HepG2 (cell line): ENCODE data around the gene EIF3L. TPM values are rescaled to one million over a fixed set of nuclear protein-coding genes. Genes with fewer than 3 reads are reported as not detected.

Experiments used
- ATAC-seq: fragments of 200-7000 bp; cut with Tn5 transposase; 3 replicates; pipeline ENCODE4 v1.9.1; 2020; ENCODE audit warnings: mild to moderate bottlenecking, moderate library complexity
- BruUV-seq: library from RNA; stranded (reverse); fragments of 400-500 nt; replicated peaks from 2 replicates; lab custom pipeline; 2021; lab: Mats Ljungman, UMichigan
- CTCF ChIA-PET: fragments of 300-600 bp; formaldehyde crosslinking; extraction: SDS; loops from one replicate; lab custom pipeline; 2021; ENCODE audit warnings: low total read pairs, inconsistent platforms, low intra/inter-chr PET ratio; lab: Yijun Ruan, JAX
- POLR2A ChIA-PET: fragments of 350-600 bp; sonication (Branson Sonifier 250); formaldehyde crosslinking; loops from one replicate; lab custom pipeline; 2020; ENCODE audit warnings: antibody characterized with exemption, inconsistent platforms; lab: Yijun Ruan, JAX
- DNase-seq: peaks from one replicate; pipeline ENCODE4 v3.0.0-alpha.2; 2015; ENCODE audit warnings: low spot score
- FAIRE-seq: peaks from 3 replicates; lab custom pipeline; 2011; peaks lifted over from hg19 to GRCh38; lab: Jason Lieb, UNC
- H2AFZ ChIP-seq: one replicate; pipeline ENCODE4 v1.6.1; 2011; ENCODE audit warnings: low read length, inconsistent platforms
- H3K27ac ChIP-seq: fragments of 300-600 bp; 3 replicates; pipeline ENCODE4 v1.8.0; 2011; ENCODE audit warnings: mixed run types, mild to moderate bottlenecking, mixed read lengths, low read length, inconsistent platforms; ENCODE audit not compliant: insufficient read depth; ENCODE audit errors: extremely low read length
- H3K27me3 ChIP-seq, 2 experiments: fragments of 200-600 bp in 1 of 2; 2 replicates in 1 of 2; 3 replicates in 1 of 2; pipeline versions ENCODE4 v1.6.0 to v1.8.0; 2011; ENCODE audit warnings: low read length in 2 of 2, mild to moderate bottlenecking in 2 of 2, moderate library complexity in 2 of 2, inconsistent platforms in 1 of 2; ENCODE audit not compliant: insufficient read depth in 2 of 2, control insufficient read depth in 1 of 2
- H3K36me3 ChIP-seq, 2 experiments: fragments of 200-600 bp in 1 of 2; replicated peaks in 1 of 2; 2 replicates in 1 of 2; 3 replicates in 1 of 2; pipeline versions ENCODE4 v1.5.1 to v1.8.0; 2011; ENCODE audit warnings: low read length in 2 of 2, inconsistent platforms in 1 of 2; ENCODE audit not compliant: insufficient read depth in 2 of 2, control insufficient read depth in 1 of 2
- H3K4me1 ChIP-seq: 2 replicates; pipeline ENCODE4 v1.5.1; 2012; ENCODE audit warnings: low read length, inconsistent platforms; ENCODE audit not compliant: insufficient read depth
- H3K4me2 ChIP-seq: 2 replicates; pipeline ENCODE4 v1.6.0; 2011; ENCODE audit warnings: low read depth, low read length, inconsistent platforms
- H3K4me3 ChIP-seq, 3 experiments: fragments of 200-600 bp in 1 of 3; sonication (generic), shearing (Covaris generic) in 1 of 3; replicated peaks in 1 of 3; 2 replicates each; pipeline ENCODE4 v1.5.1; 2011 to 2016; ENCODE audit warnings: low read length in 3 of 3, inconsistent platforms in 2 of 3, low read depth in 2 of 3, mild to moderate bottlenecking in 2 of 3, control low read depth in 1 of 3, mixed read lengths in 1 of 3; ENCODE audit not compliant: insufficient read depth in 1 of 3
- H3K79me2 ChIP-seq: one replicate; pipeline ENCODE4 v1.6.1; 2011; ENCODE audit warnings: low read length, inconsistent platforms; ENCODE audit not compliant: insufficient read depth
- H3K9ac ChIP-seq: 2 replicates; pipeline ENCODE4 v1.6.0; 2011; ENCODE audit warnings: mild to moderate bottlenecking, low read depth, low read length, inconsistent platforms; ENCODE audit not compliant: insufficient read depth
- H3K9me3 ChIP-seq: 2 replicates; pipeline ENCODE4 v1.5.1; 2012; ENCODE audit warnings: mild to moderate bottlenecking, low read length
- H4K20me1 ChIP-seq: 2 replicates; pipeline ENCODE4 v1.6.0; 2011; ENCODE audit warnings: inconsistent platforms, mild to moderate bottlenecking, low read length, moderate library complexity; ENCODE audit not compliant: insufficient read depth
- AGO2 ChIP-seq: fragments of 200-400 bp; formaldehyde crosslinking; optimal IDR thresholded peaks from 2 replicates; pipeline ENCODE3; 2017; ENCODE audit warnings: mild to moderate bottlenecking, low read depth, low read length, moderate library complexity
- CBX5 ChIP-seq: sonication (generic); formaldehyde crosslinking; IDR thresholded peaks from 2 replicates; pipeline ENCODE4 v1.4.0; 2020; ENCODE audit warnings: missing genetic modification reagents, borderline replicate concordance
- NBN ChIP-seq: fragments of 450-650 bp; conservative IDR thresholded peaks from 2 replicates; pipeline ENCODE4 v1.6.1; 2017
- RBFOX2 ChIP-seq: fragments of 200-400 bp; formaldehyde crosslinking; IDR thresholded peaks from 2 replicates; pipeline ENCODE4 v1.6.1; 2017; ENCODE audit warnings: low read depth, mild to moderate bottlenecking, low read length
- WGBS: methylation state at CpG from one replicate; pipeline ENCODE4 v1.1.6; 2017; ENCODE audit warnings: low lambda C conversion rate; 5-methylcytosine and 5-hydroxymethylcytosine counted together
- in situ Hi-C: cut with HindIII; loops from 2 replicates; pipeline ENCODE4 v1.10.0; 2017; ENCODE audit warnings: low pct_unique_long_range_greater_than_20kb; ENCODE audit not compliant: extremely low pct_ligation_motif_present
- intact Hi-C: fragments of 100-400 bp; cut with micrococcal nuclease; formaldehyde crosslinking; loops from one replicate; pipeline ENCODE4 v1.10.0; 2022; ENCODE audit not compliant: unreplicated experiment
- polyA plus RNA-seq, 8 experiments: library from polyadenylated mRNA; depleted of rRNA in 3 of 8; stranded (reverse) in 7 of 8; unstranded in 1 of 8; fragments of >200 nt; fragmentation: Illumina TruSeq in 4 of 8; extraction: Trizol in 4 of 8; gene quantifications; 2 replicates each; pipeline versions ENCODE4 v1.2.1 to v1.2.3, GENCODE V29; 2011 to 2016; ENCODE audit warnings: low read depth in 4 of 8, missing spikeins in 1 of 8, mixed read lengths in 1 of 8; ENCODE audit not compliant: insufficient read depth in 1 of 8
- total RNA-seq, 5 experiments: library from RNA; depleted of rRNA; stranded (reverse); fragments of >200 nt; fragmentation: Illumina TruSeq; extraction: Trizol; gene quantifications; 2 replicates each; pipeline ENCODE4 v1.2.3, GENCODE V29; 2016; ENCODE audit warnings: low read depth in 1 of 5
- TF ChIP-seq, protein P1 (sequence below): sonication (generic); formaldehyde crosslinking; IDR thresholded peaks from 2 replicates; pipeline ENCODE4 v1.5.1; 2020; ENCODE audit warnings: mild to moderate bottlenecking, moderate library complexity, missing genetic modification reagents

The EIF3L gene
- total and polyA plus RNA-seq, 2 of the 13 experiments (the other 11 are each of a cell fraction or from before 2014, with no cell fraction given), result 514 to 793 TPM

DNA sequence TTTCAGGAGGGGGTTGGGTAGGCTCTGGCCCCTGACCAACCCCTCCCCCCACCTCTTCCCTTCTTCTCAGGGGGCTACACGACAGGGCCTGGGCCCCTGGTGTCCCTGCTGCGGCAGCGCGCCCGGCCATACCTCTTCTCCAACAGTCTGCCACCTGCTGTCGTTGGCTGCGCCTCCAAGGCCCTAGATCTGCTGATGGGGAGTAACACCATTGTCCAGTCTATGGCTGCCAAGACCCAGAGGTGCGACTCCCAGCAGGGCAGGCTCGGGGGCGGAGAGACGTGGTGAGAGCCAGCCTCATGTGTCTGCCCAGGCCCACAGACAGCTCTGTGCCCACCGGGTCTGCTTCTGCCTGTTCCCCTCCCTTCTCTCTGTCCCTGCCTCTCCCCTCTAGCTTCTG, 33.6 kb upstream of the EIF3L start:
- in situ Hi-C loops, result loop anchor here (5.0 to 10.0 kb wide), 2 partner anchors 47 to 119 kb away; no protein-coding TSS in a partner anchor
- Histone ChIP-seq H3K4me3 (no peak overlapping the region), H3K9me3 (no peaks in the 10 kb centered on the region), H4K20me1 (no peaks in the 10 kb centered on the region), H3K27me3 (no peaks in the 10 kb centered on the region), H3K9ac (no peak overlapping the region), H3K36me3 (peaks cover 8 to 18% of the 10 kb centered on the region in 2 experiments; a peak in 4 of 5 replicates), H3K27ac (no peak overlapping the region), H3K4me2 (no peak overlapping the region), H3K79me2 (no peaks in the 10 kb centered on the region)
- DNase-seq, result no peak
- CTCF ChIA-PET, result no interaction called here
- TF ChIP-seq RBFOX2 (peak; percentile 39; the same call in 1 of the 2 replicates), NBN (no peak)
- TF ChIP-seq, all 625 proteins: peak for 1
- Histone ChIP-seq H2AFZ (no peak overlapping the region), H3K4me1 (peaks cover 28% of the 10 kb centered on the region)
- POLR2A ChIA-PET, result interaction anchor here (0.8 to 5.5 kb wide), 5 partner anchors 7 to 48 kb away, joined by 3 to 67 read pairs (median 4); partner anchors contain the start of genes ANKRD54 and GCAT
- WGBS, result 97% methylated on average over 8 of the region's 12 CpGs
- intact Hi-C loops, result no loop called here
- no peak for ATAC-seq
- no peak for FAIRE-seq
- no TSS peak for BruUV-seq

DNA sequence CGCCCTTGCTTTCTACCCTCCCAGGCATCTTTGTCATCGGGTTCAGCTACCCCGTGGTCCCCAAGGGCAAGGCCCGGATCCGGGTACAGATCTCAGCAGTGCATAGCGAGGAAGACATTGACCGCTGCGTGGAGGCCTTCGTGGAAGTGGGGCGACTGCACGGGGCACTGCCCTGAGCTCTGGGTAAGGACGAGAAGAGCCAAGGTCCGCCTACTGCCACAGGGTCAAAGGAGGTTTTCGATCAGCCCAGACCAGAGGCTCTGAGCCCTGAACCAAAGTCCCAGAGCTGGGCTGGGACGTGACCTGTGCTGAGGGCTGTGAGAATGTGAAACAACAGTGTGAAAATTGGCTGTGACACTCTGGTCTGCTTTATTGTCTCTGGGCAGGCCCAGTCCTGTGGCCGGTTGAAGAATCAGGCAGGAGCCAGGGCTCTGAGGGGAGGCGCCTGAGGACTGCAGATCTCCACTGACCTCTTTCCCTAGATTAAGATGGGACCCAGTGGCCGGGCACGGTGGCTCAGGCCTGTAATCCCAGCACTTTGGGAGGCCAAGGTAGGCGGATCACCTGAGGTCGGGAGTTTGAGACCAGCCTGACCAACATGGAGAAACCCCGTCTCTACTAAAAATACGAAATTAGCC, 32.6 kb upstream of the EIF3L start:
- no peak overlapping the region for H3K4me3 ChIP-seq
- POLR2A ChIA-PET, result interaction anchor here (0.6 to 5.5 kb wide), 11 partner anchors 8 to 137 kb away, joined by 3 to 67 read pairs (median 8); partner anchors contain the start of genes ANKRD54, C22orf23, GCAT and POLR2F
- intact Hi-C loops, result loop anchor here (1.0 kb wide), 2 partner anchors 47 to 149 kb away; no protein-coding TSS in a partner anchor

More for the DNA sequence above, 32.6 kb upstream of the EIF3L start:
- DNase-seq (no peak), FAIRE-seq (no peak), ATAC-seq (no peak)
- CTCF ChIA-PET, result interaction anchor here (1.8 to 2.6 kb wide), 3 partner anchors 46 to 149 kb away, joined by 4 to 28 read pairs (median 23); no protein-coding TSS in a partner anchor
- Histone ChIP-seq H3K27me3 (no peaks in the 10 kb centered on the region), H3K27ac (no peak overlapping the region), H3K9ac (no peak overlapping the region), H3K4me1 (peaks cover 38% of the 10 kb centered on the region), H2AFZ (no peak overlapping the region), H3K79me2 (no peaks in the 10 kb centered on the region), H4K20me1 (no peaks in the 10 kb centered on the region), H3K36me3 (peaks cover 8 to 18% of the 10 kb centered on the region in 2 experiments; a peak in 4 of 5 replicates), H3K9me3 (no peaks in the 10 kb centered on the region), H3K4me2 (no peak overlapping the region)
- BruUV-seq, result no TSS peak
- WGBS, result 94% methylated on average over 23 of the region's 23 CpGs
- TF ChIP-seq AGO2 (peak; percentile 37), CBX5 (no peak)
- TF ChIP-seq, protein P1, sequence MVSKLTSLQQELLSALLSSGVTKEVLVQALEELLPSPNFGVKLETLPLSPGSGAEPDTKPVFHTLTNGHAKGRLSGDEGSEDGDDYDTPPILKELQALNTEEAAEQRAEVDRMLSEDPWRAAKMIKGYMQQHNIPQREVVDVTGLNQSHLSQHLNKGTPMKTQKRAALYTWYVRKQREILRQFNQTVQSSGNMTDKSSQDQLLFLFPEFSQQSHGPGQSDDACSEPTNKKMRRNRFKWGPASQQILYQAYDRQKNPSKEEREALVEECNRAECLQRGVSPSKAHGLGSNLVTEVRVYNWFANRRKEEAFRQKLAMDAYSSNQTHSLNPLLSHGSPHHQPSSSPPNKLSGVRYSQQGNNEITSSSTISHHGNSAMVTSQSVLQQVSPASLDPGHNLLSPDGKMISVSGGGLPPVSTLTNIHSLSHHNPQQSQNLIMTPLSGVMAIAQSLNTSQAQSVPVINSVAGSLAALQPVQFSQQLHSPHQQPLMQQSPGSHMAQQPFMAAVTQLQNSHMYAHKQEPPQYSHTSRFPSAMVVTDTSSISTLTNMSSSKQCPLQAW (CRISPR knock-in tag), result no peak
- in situ Hi-C loops, result loop anchor here (5.0 to 10.0 kb wide), 2 partner anchors 46 to 118 kb away; no protein-coding TSS in a partner anchor
